Fibroblast of skin of left biceps (primary cell): Measurements from ENCODE around the gene STARD3.

Experiments
- DNase-seq, 2 experiments: peaks; one replicate each; pipeline ENCODE4 v3.0.0-alpha.2; 2013; ENCODE audit warnings: low read depth in 2 of 2

Gene STARD3

DNA sequence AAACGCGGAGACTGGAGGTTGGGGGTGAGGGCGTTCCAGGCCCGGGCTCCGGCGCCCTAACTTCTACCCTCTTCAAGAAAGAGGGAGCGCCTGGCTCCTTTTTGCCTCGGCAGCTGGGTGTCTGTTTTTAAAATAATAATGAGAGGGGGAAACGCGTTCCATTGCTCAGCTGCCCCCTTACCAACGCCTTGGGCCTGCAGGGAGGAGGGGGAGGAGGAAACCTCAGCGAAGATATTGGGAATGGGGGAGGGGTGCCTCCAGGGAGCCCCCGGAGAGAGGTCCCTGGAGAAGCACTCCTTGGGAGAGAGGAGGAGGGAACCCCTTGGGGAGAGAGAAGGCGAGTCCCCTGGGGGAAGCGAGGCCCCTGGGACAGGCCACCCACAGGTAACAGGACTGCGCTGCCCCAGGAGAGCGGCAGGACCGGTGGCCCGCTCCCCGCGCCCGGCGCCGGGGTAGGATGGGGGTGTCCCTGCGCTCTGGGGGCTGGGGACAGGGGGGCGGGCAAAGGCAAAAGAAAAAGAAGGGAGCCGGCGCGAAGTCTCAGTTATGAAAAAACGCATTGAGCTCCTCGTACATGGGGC lies 31.9 kb upstream of the STARD3 start:
- no peak for DNase-seq

DNA sequence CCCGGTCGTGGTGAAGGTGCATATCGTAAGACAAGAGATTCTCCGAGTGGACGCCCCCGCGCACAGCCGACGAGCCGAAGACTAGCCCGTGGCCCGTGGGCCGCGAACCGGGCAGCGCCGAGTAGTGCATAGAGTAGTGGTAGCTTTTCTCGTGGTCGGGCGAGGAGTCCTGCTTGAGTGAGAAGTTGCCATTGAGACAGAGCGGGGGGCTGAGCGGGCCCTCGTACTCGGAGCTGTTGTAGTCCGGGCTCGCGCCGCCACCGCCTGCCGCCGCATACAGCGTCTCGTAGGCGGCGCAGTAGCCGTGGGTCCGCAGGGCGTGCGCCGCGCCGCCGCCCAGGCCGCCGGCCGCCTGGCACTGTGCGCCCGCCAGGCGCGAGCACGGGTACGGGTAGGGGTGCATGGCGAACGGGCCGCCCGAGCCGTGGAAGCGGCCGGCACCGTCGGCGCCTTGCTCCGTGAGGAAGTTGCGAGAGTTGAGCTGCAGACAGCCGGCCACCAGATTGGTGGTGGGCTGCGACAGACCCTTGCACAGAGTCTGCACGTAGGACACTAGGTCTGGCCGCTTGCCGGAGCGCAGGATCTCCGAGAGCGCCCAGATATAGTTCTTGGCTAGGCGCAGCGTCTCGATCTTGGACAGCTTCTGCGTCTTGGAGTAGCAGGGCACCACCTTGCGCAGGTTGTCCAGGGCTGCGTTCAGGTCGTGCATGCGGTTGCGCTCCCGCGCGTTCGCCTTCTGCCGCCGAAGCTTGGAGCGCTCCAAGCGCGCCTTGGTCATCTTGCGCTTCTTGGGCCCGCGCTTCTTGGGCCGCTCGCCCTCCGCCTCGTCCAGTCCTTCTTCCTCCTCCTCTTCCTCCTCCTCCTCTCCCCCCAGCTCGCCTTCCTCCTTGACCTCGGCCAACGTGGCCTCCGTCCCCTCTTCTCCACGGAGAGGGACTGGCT lies 31.2 kb upstream of the STARD3 start:
- DNase-seq = no peak

DNA sequence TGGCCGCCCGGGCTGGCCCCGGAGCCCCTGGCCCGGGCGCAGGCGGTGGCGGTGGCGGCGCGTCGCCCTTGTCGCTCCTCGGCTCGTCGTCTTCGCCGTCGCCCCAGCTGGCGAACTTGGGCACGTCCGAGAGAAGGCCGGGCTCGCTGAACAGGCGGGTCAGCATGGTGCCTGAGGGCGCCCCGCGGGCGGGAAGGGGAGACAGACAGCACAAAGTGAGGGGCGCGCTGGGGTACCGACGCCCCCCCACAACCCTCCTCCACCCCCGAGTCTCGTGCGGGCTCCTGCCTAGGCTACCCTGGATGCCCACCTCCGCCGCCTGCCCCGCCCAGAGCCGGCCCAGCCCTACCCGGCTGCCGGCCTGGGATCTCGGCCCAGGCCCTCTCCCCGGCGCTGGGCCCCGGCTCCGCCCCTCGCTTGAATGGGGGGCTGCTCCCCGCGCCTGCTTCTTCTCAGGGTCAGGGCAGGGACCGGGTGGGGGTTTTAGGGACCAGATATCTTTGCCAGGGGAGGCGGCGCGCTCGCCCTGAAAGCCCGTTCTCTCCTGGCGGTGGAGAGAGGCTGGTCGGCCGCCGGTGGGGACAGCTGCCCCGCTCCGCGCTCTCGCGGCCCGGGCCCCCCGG lies 30.4 kb upstream of the STARD3 start:
- DNase-seq = no peak

DNA sequence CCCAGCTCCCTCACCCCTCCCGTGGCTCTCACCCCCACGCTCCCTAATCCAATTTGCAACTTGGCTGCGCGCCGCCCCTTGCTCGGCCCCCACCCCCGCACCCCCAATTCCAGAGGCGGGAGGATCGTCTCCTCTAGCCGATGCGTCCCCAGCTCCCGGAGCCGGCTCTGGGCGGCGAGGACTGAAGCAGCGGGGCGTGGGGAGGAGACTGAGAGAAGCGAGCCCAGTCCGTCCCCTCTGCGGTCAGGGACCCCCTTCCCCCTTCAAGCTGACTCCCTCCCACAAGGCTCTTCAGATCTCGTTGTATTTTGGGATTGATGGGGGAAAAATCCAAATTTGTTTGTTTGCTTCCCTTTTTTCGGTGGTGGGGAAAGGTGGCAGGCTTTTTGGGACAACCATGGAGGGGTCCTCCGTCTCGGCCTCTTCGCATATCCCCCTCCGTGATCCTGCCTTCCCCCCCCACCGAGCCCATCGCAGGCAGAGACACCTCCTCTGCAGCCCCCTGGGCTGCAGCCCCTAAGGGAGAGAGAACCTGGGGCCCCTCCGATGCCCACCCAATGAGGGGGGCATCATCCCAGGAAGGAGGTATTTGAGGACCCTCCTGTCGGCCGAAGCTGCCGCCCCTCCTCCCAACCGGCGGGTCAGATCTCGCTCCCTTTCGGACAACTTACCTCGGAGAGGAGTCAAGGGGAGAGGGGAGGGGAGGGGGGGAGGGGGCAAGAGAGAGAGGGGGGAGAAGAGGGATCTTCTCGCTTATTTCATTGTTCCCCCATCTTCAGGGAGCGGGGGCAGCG lies 29.7 kb upstream of the STARD3 start:
- no peak for DNase-seq

DNA sequence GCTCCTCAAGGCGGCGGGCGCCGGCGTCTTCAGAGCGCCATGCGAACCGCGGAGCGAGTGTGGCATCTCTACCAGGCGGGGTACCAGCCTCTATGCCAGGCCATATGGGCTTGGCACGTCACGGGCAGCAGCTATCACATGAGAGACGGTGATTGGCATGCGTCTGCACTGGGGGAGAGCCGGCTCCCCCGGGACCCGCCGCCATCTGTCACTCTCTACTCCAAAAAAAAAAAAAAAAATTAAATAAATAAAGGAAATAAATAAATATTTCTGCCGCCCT lies 29.2 kb upstream of the STARD3 start, which contains the start of gene NEUROD2:
Gene NEUROD2 (minus strand): TSS at position 70 of the 280 bp plus-strand sequence. CDS start 1,321 bp downstream, outside the sequence.
- DNase-seq = no peak

DNA sequence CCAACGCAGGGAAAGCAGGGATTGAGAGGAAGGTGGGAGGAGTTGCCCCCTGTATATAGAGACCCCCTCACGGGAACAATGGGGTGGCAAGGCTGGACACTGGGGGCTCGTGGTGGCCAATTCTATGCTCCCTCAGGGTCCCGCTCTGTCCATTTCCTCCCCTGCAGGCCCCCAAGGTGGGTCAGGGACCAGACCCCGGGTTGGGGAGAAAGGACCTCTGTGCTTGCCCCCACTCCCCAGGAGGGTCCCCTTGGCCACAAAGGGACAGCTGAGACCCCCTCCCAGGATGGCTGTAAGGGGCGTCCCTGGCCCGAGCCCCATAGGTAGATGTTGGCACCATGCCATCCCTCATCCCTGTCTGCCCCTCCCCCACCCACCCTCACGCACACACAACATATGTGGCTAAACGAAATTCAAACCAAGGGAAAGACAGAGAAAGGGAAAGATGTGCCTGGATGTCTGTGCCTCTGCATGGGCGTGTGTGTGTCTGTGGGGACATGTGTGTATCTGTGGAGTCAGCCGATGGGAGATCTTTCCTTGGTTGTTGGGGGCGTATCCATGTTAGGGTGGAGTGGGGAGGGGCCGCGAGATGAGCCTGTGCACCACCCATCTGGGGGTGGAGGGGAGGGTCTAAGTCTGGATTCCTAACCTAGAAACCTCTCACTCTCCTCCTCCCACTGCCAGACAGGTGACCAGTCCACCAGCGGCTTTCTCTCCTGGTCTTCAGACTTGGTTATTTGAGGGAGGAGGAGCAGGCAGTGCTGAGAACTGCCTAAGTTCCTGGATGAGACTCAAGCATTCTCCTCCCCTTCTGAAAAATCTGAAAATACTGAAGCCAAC lies 28.6 kb upstream of the STARD3 start:
- no peak for DNase-seq

DNA sequence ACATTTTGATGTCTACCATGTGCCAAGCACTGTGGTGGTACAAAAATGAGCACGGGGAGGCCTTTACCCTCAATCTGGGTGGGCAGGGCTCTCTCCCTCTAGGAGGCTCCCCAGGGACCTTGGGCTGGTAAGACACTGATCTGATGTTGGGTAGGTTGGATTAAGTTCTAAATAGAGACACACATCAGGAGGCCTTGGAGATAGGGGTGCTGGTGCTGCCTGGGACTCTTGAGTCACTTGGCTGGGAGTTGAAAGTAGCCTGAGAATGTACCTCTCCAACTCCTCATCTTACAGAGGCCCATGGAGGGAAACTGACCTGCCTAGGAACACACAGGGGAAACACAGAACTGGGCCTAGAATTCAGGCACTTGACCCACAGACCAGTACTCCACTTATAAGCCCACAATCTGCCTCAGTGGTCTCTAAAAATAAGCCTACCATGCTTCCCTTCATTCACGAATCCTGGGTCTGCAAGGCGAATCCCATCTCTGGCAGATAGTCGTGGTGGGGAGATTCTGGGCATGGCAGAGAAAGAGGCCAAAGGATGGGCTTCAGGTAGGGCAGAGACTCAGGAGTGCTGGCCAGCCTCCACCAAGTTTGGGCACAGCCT lies 27.4 kb upstream of the STARD3 start:
- DNase-seq = no peak

DNA sequence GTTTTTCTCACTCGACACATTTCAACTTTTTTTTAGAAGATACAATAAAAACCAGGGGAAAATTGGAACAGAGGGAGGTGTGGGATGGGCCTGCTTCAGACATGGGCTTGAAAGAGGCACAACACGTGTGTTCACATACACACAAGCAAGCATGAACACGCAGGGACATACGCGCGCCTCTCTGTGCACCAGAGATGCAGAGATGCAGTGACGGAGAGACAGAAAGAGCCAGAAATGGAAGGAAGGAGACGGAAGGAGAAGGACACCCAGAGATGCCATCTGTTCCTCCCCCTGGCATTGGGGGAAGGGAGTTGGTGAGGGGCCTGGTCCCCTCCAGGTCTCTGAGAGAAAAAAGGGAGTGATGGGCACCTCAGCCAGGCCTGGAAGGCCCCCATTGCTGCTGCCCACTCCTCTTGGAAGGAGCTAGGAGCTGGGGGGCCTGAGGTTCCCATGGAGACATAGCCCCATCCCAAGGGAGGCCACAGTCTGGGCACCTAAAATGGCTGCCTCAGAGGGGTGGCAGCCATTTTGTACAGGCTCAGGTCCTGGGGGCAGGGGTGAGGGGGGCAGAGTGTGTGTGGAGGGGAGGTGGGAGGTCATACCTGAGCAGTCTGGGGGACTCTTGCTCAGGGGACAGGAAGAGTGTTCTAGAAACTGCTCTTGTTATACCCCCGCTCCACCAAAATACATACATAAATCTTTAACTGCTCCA lies 25.4 kb upstream of the STARD3 start:
- no peak for DNase-seq

DNA sequence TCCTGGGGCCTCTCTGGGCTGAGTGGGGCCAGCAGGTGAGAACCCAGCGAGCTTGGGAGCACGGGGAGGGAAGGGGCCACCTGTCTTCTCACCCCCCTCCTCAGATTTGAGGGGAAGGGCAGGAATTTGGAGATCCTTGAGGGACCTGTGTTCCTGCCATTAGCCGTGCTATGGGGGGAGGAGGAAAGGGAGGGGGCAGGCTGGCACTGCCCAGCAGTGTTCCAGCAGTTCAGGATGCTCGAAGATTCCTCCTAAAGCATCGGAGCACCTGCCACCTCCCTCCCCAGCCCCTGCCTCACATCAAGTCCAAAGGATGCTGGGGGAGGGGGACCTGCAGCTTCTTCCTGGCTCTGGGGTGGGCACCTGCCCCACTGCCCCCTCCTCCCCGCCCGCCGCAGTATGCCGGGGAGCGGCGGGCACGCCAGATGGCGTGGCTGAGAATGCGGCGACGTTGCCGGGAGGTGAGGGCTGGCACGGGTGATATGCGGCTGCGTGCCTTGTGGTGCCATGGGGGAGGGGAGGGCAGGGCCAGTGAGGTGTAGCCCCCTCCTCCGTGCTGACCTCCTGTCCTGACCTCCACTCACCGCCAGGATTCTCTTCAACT lies 24.6 kb upstream of the STARD3 start:
- DNase-seq = no peak

DNA sequence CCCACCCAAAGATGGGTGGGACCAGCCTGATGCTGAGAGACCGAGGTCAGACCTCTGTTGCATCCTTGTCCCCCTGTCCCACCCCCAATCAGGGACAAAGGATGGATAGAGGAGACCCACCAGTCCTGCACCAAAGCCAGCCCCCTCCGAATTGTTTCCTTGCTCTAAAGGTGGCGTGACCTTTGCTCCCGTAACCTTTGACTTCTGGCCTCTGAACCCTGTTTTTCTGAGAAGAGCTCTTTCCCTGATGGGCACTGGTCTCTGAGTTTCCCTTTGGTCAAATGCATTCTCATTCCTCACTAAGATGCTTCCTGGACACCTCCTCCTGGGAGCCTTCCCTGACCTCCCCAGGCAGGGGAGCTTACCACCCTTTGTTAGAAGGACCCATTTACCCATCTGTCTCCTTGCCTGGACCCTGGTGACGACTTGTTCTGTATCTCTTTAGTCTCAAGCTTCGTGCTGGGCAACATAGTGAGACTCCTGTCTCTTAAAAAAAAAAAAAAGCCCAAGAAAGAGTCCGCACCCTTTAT lies 23.9 kb upstream of the STARD3 start:
- DNase-seq = no peak

DNA sequence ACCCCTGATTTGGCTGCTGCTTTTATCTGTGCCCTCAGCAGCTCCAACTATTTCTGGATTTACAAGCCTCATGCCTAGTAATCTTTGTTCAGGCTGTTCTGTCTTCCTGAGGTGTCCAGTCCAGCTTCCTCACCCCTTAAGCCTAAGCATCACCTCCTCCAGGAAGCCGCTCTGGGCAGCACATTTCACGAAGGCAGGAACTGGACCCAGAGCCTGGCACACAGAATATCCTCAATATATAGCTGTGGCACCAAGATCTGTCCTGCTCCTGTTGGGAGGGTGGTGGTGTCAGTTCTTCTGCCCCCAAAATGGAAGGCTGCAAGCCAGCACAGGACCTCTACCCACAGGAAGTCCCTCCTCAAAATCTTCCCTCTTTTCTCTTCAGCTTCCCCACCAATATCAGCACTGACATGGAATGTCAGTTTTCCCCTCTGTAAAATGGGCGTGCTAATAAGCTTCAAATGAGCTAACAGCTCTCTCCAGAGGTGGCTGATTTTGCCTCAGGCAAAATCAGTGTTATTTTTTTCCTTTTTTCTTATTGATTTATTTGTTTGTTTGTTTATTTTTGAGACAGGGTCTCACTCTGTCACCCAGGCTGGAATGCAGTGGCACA lies 22.3 kb upstream of the STARD3 start:
- no peak for DNase-seq

DNA sequence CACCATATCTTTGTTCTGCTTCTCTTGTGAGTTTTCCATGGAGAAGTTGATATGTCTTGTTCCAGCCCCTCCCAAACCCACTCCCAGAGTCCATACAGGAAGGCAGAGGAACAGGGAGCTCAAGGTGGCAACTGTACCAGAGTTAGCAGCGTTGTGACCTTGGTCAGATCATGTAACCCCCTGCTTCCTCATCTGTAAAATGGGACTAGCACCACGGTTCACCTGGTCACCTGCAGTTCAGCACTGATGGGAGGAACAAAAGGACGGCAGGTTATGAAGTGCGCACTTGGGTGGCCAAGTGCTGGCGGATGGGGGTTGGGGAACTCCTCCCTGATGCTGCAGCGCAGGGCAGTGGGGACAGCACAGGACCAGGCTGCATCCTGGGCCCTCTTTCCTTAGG lies 21.5 kb upstream of the STARD3 start:
- no peak for DNase-seq

DNA sequence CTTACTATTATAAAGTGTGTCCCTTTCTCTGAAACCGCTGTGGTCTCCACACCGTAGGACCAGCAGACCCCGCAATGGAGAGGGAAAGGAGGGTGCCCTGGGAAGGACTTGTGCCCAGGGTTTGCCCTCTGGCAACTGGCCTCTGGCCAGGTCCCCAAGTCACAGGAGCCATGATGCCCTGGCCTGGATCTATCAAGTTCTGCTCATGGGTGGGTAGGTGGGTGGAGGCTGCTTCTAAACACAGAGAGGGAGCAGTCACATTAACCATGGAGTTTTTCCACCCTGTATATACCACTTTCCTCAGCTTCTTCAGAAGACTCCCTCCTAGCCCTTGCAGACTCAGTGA lies 19.9 kb upstream of the STARD3 start:
- DNase-seq = no peak

DNA sequence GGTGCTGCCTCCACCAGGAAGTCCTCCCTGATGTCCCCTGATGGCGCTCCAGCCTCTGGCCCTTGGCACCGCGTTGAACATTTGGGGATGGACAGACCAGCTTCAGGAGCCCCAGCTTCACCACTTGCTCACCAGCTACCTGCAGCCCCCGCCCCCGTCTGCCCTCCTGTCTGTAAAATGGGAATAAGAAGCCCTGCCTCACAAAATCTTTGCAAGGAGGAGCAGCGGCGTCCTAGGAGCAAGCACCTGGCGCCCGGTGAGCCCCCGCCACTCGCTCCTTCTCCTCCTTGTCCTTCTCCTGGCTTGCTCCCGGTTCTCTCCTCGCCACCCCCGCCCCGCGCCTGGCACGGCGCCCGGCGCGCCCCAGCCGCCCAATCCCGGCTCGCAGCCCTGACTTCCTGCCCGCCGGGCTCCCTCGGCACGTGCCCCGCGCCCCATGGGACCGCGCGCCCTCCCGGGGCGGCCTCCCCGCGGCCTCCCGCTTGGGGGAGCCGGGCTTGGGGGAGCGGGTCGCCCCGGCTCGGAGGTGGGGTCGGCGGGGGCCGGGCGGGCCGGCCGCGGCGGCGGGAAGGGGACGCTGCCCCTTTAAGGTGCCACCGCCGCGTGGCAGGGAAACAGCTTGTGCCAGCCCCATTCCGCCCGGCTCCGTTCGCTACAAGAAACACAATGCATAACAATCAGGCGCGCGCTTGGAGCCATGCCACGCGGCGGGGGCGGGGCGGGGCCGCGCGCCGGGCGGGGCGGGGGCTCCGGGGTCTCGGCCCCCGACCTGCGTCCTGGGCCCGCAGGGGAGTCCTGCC lies 19.3 kb upstream of the STARD3 start:
- no peak for DNase-seq

DNA sequence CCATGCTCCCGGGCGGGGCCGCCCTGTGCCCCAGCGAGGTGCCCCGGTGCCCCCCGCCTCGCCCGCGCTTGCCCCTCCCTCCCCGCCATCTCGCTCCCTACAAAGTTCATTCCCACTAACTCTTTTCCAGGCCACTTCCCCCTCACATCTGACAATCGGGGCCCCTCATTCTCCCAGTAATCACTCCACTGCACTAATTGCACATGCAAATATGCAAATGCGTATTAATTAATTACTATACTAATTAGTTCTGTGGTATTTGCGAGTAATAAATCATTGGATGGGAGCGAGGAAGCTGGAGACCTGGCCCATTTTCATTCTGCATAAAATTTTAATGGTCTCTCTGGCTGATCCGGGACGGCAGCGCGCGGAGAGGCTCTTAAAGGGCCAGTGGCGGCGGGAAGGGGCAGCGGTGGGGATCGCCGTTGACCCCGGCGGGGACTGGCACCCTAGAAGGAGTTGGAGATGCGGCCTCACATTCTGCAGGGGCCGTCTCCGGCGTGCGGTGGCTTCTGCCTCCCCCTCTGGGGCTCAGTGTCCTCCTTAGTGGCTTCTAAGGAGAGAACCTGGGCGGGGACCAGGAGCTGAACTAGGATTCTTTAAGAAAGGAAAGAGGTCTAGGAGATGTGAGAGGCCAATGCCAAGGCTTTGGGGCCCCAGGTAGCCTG lies 18.6 kb upstream of the STARD3 start:
- no peak for DNase-seq

DNA sequence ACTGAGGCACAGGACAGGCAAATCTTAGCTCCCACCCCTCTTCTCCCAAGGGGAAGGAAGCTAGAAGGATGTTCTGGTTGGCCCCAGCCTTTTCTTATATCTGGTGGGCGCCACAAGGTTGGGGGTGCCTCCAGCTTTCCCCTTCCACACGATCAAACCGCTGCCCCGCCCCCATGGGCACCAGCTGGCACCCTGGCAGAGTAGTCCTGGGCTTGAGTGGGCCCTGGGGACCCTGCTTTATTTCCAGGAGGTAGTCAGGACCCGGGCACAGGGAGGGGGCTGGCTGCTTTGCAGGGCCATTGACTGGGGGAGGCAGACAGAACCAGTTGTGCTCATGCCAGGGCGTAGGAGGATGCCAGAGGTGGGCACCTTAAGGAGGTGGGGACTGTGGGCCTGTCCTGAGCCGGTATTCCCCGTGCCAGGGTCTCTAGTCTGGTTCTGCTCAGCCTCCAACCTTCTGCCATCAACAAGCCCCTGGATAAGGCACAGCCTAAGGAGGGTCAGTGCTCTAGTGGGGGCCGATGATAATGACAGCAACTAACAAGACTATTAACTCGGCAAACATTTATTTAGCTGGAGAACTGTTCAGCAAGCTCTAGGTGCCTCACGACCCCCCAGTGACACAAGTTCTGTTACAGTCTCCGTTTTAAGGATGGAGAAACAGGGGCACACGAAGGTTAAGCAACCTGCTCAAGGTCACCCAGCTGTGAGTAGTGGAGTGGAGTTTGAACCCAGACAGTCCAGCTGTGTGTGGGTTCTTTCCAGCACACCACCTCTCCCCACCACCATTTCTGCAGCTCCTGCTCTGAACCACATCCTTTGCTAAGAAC lies 17.8 kb upstream of the STARD3 start:
- no peak for DNase-seq

DNA sequence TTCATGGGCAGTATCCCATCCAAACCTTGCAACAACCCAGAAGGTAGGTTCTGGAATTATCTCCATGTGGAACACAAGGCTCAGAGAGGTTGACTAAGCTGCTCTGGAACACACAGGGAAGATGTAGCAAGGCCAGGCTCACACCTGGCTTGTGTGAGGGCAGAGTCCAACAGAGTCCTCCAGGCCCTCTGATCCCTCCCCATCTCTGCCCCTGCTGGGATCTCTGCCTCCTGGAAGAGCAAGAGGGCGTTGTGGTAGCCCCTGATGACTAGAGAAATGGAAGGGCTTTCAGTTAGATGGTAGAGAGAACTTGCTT lies 17.2 kb upstream of the STARD3 start:
- DNase-seq = no peak
